ENCODE data around the gene JMJD7. TPM values are rescaled to one million over a fixed set of nuclear protein-coding genes. Genes with fewer than 3 reads are reported as not detected.

Gene JMJD7
- total RNA-seq (10 to 100 TPM in 5 of 7 donors, 1 to 10 TPM in 2; 3.2 to 20.1 (median 13.0) TPM), polyA plus RNA-seq (10 to 100 TPM in 1 of 3 donors, 1 to 10 TPM in 2; 5.2 to 10.9 (median 8.6) TPM)
- long read RNA-seq, donor 1, result 0 reads
- long read RNA-seq, donor 2, result 0 reads

DNA sequence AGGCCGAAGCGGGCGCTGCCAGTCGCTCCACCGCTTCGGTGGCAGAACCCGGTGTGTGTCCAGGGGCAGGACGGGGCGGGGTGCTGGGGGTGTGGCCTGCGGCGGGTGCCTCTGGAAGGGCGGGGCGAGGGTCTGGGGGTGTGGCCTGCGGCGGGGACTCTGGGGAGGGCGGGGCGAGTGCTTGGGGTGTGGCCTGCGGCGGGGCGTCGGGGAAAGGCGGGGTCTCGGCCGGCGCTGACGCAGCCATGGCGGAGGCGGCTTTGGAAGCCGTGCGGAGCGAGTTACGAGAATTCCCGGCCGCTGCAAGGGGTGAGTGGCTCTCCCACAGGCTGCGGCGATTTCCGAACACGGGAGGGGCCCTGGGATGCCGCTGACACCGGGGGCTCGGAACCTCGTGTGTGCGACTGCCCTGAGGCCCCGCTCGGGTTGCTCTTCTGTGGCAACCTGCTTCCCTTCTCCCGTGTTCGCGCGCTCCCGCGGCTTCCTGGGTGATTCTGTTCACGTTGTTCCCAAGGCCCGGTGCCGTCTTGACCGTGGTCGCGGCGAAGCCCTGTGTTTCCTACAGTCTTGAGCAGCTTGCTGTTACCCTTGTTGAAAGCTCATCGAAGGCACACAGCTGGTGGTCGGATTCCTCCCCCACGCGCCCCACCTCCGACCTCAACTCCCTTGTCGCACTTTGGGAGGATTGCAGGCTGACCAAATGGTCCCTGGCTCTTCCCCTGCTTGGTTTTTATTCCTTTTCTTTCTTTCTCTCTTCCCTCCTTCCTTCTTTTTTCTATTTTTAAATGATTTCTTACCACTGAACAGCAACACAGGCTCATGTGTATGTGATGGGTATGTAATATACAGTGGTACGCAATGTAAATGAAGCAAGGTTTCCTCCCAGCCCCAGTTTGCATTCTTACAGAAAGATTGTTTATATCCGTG, at the start of gene JMJD7:
JMJD7 (plus strand) TSS at position 213 of the 927 bp plus-strand sequence; CDS start at position 246, 33 bp downstream.
- DNase-seq, result peak; percentile 99
- H3K4me1 ChIP-seq, result peaks cover 13 to 59% (median 44%) of the 10 kb centered on the region in 6 donors
- TF ChIP-seq POLR2A (IDR thresholded peaks at IDR 0.05) (peak in 1 of 3 donors; percentile 39), POLR2AphosphoS5 (IDR thresholded peaks at IDR 0.05) (peak; percentile 87 to 92 (median 90))
- TF ChIP-seq, protein P1, sequence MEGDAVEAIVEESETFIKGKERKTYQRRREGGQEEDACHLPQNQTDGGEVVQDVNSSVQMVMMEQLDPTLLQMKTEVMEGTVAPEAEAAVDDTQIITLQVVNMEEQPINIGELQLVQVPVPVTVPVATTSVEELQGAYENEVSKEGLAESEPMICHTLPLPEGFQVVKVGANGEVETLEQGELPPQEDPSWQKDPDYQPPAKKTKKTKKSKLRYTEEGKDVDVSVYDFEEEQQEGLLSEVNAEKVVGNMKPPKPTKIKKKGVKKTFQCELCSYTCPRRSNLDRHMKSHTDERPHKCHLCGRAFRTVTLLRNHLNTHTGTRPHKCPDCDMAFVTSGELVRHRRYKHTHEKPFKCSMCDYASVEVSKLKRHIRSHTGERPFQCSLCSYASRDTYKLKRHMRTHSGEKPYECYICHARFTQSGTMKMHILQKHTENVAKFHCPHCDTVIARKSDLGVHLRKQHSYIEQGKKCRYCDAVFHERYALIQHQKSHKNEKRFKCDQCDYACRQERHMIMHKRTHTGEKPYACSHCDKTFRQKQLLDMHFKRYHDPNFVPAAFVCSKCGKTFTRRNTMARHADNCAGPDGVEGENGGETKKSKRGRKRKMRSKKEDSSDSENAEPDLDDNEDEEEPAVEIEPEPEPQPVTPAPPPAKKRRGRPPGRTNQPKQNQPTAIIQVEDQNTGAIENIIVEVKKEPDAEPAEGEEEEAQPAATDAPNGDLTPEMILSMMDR (IDR thresholded peaks at IDR 0.05 in 8 of 11, conservative IDR thresholded peaks at IDR 0.05 in 3 of 11), result peak in 1 of 11 experiments; percentile 34
- intact Hi-C loops (cut with DNase I; ENCODE audit: low total_unique reads), result no loop called here
- H3K4me3 ChIP-seq, result peak within 1 kb of the TSS; percentile 70 to 90 (median 86)
- peak within 1 kb of the TSS; percentile 69 to 91 (median 80) for H3K27ac ChIP-seq
- no peaks in the 10 kb centered on the region for H3K27me3 ChIP-seq (replicated peaks in 1 of 7)
- no peaks in the 10 kb centered on the region for H3K9me3 ChIP-seq
- WGBS, 5 donors, result 0 to 1% (median 1%) methylated on average over 27 to 66 of the region's 66 CpGs
- peaks cover 0 to 57% (median 11%) of the 10 kb centered on the region in 6 donors for H3K36me3 ChIP-seq

DNA sequence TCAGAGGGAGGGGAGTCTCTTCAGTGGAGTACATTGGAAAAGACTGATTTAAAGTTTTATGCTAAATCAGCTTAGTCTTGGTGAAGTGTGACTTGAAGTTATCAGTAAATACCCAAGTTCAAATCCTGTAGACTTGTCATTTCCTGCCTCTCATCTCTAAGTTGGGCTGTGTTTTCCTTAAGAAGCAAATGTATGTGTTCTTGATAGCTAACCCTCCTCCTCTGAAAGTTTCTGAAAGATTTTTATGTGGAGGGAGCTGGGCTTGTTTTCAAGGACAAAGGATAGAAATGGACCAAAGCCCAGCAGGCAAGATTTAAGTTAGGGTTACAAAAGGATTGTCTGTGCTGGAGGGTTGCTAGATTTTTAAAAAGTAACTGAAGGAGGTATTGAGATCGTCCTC, 49.4 kb upstream of the JMJD7 start:
- H3K4me3 ChIP-seq, result no peak overlapping the region
- TF ChIP-seq, protein P1 (IDR thresholded peaks at IDR 0.05 in 8 of 11, conservative IDR thresholded peaks at IDR 0.05 in 3 of 11), result no peak
- no peak for TF ChIP-seq POLR2A (IDR thresholded peaks at IDR 0.05)
- no peak for TF ChIP-seq POLR2AphosphoS5 (IDR thresholded peaks at IDR 0.05)
- intact Hi-C loops (cut with DNase I; ENCODE audit: low total_unique reads), result no loop called here
- H3K4me1 ChIP-seq, result peaks cover 30 to 89% (median 72%) of the 10 kb centered on the region in 6 donors
- no peak for DNase-seq
- H3K36me3 ChIP-seq, result no peaks in the 10 kb centered on the region
- WGBS, 5 donors, result 68 to 89% (median 83%) methylated on average over 1 of the region's 1 CpG
- no peaks in the 10 kb centered on the region for H3K9me3 ChIP-seq
- no peaks in the 10 kb centered on the region for H3K27me3 ChIP-seq (replicated peaks in 1 of 7)
- no peak overlapping the region for H3K27ac ChIP-seq

DNA sequence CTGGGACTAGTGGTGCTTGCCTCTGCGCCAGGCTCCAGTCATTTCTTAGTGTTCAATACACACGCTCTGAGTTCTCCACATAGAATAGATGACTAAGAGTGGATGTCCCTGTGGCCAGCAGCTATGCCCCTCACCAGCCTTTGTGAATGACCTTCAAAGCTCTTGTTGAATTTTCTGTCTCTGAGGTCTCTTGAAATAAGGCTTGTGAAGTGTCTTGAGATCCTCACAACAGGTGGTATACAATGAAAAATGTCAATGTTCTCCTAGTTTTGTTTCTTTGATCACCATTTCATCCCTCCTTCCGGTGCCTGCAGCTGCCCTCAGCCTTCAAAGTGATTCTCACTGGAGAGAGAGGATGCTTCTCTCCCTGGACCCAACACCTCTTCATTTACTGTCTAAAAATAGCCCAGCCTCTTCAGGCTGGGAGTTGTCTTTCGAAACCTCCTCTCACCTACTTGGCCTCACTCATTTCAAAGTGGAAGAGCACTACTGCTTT, 48.2 kb upstream of the JMJD7 start:
- peak overlapping the region in 3 of 8 donors; percentile 2 to 35 (median 10) for H3K27ac ChIP-seq
- TF ChIP-seq, protein P1 (IDR thresholded peaks at IDR 0.05 in 8 of 11, conservative IDR thresholded peaks at IDR 0.05 in 3 of 11), result no peak
- TF ChIP-seq POLR2A (IDR thresholded peaks at IDR 0.05), result no peak
- TF ChIP-seq POLR2AphosphoS5 (IDR thresholded peaks at IDR 0.05), result no peak
- peaks cover 26 to 86% (median 67%) of the 10 kb centered on the region in 6 donors for H3K4me1 ChIP-seq
- DNase-seq, result no peak
- no peaks in the 10 kb centered on the region for H3K9me3 ChIP-seq
- intact Hi-C loops (cut with DNase I; ENCODE audit: low total_unique reads), result no loop called here
- whole genome bisulfite sequencing, 5 donors, result 75 to 86% (median 84%) methylated on average over 4 of the region's 4 CpGs
- H3K36me3 ChIP-seq, result peaks cover 0 to 4% (median 0%) of the 10 kb centered on the region in 6 donors
- H3K4me3 ChIP-seq, result no peak overlapping the region
- no peaks in the 10 kb centered on the region for H3K27me3 ChIP-seq (replicated peaks in 1 of 7)
